ENCODE measurements around the gene LSM5.
"Not testable (repeated sequence)": the region's sequence is repeated elsewhere in the genome, so short reads cannot be mapped to it uniquely, and the experiment has no call there.

The LSM5 gene

DNA sequence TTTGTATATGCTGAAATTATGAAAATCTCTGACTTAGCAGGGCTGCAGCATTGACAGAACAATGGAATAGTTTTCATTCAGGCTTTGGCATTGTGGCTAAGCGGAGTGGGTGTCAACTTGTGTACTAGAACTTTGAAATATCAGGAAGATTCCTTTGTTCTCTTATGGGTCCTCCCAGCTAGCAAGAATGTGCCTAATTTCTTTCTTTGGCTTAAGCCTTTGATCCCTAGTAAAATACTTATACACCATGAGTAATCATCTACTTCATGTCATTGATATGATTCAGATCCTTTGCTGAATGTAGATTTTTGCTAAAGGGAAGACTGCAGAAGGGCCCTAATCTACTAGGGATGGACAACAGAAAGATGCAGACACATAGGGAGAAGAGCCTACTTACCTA lies 11.3 kb upstream of the LSM5 start:
- Histone ChIP-seq H3K9ac (ENCODE audit: low read depth, low read length) (no peak overlapping the region), H3K4me3 (ENCODE audit: low read length) (no peak overlapping the region), H3K27ac (ENCODE audit: low read length) (no peak overlapping the region), H3K27me3 (ENCODE audit: insufficient read depth, low read length) (no peaks in the 10 kb centered on the region), H3K4me1 (ENCODE audit: insufficient read depth, low read length) (peaks cover 8% of the 10 kb centered on the region), H3K9me3 (ENCODE audit: insufficient read depth, low read depth, low read length) (no peaks in the 10 kb centered on the region), H3K36me3 (ENCODE audit: insufficient read depth, low read depth, low read length) (no peaks in the 10 kb centered on the region; the same call in 1 of the 2 replicates)

DNA sequence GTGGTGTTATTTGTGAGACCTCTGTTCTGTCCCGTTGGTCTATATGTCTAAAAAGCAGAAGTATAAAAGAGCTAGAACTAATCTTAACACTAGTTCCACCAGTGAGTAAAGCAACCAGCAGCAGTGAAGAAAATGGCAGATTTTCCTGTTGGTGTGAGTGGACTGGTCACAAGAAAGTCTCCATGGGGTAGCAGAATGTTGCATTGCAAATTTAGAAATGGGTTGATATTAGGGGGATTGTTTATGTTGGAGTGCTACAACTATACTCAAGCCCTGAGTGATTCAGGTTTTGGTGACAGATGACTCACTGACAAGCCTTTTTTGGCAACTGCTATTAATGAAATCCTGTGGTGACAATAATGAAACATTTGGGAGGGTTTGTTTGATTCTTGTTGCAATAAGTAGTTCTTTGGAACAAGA lies 10.8 kb upstream of the LSM5 start:
- H3K9ac ChIP-seq (ENCODE audit: low read depth, low read length), result peak overlapping the region; percentile 52; the same call in 1 of the 2 replicates
- H3K27me3 ChIP-seq (ENCODE audit: insufficient read depth, low read length), result no peaks in the 10 kb centered on the region
- H3K36me3 ChIP-seq (ENCODE audit: insufficient read depth, low read depth, low read length), result no peaks in the 10 kb centered on the region; the same call in 1 of the 2 replicates
- H3K4me1 ChIP-seq (ENCODE audit: insufficient read depth, low read length), result peaks cover 8% of the 10 kb centered on the region
- no peaks in the 10 kb centered on the region for H3K9me3 ChIP-seq (ENCODE audit: insufficient read depth, low read depth, low read length)
- H3K4me3 ChIP-seq (ENCODE audit: low read length), result no peak overlapping the region
- no peak overlapping the region for H3K27ac ChIP-seq (ENCODE audit: low read length)

DNA sequence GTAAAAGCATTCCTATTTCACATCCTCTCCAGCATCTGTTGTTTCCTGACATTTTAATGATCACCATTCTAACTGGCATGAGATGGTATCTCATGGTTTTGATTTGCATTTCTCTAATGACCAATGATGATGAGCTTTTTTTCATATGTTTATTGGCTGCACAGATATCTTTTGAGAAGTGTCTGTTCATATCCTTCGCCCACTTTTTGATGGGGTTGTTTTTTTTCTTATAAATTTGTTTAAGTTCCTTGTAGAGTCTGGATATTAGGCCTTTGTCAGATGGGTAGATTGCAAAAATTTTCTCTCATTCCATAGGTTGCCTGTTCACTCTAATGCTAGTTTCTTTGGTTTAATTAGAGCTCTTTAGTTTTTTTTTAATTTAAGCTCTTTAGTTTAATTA lies 10.0 kb upstream of the LSM5 start:
- H3K9ac ChIP-seq (ENCODE audit: low read depth, low read length); H3K4me3 ChIP-seq (ENCODE audit: low read length); H3K27ac ChIP-seq (ENCODE audit: low read length); H3K27me3 ChIP-seq (ENCODE audit: insufficient read depth, low read length); H3K36me3 ChIP-seq (ENCODE audit: insufficient read depth, low read depth, low read length); H3K4me1 ChIP-seq (ENCODE audit: insufficient read depth, low read length); H3K9me3 ChIP-seq (ENCODE audit: insufficient read depth, low read depth, low read length): not testable (repeated sequence)

DNA sequence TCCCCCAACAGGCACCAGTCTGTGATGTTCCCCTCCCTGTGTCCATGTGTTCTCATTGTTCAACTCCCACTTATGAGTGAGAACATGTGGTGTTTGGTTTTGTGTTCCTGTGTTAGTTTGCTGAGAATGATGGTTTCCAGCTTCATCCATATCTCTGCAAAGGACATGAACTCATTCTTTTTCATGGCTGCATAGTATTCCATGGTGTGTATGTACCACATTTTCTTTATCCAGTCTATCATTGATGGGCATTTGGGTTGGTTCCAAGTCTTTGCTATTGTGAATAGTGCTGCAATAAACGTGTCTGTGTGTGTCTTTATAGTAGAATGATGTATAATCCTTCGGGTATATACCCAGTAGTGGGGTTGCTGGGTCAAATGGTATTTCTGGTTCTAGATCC lies 9.6 kb upstream of the LSM5 start:
- H3K36me3 ChIP-seq (ENCODE audit: insufficient read depth, low read depth, low read length); H3K9me3 ChIP-seq (ENCODE audit: insufficient read depth, low read depth, low read length); H3K27me3 ChIP-seq (ENCODE audit: insufficient read depth, low read length); H3K27ac ChIP-seq (ENCODE audit: low read length); H3K4me1 ChIP-seq (ENCODE audit: insufficient read depth, low read length); H3K4me3 ChIP-seq (ENCODE audit: low read length); H3K9ac ChIP-seq (ENCODE audit: low read depth, low read length): not testable (repeated sequence)

DNA sequence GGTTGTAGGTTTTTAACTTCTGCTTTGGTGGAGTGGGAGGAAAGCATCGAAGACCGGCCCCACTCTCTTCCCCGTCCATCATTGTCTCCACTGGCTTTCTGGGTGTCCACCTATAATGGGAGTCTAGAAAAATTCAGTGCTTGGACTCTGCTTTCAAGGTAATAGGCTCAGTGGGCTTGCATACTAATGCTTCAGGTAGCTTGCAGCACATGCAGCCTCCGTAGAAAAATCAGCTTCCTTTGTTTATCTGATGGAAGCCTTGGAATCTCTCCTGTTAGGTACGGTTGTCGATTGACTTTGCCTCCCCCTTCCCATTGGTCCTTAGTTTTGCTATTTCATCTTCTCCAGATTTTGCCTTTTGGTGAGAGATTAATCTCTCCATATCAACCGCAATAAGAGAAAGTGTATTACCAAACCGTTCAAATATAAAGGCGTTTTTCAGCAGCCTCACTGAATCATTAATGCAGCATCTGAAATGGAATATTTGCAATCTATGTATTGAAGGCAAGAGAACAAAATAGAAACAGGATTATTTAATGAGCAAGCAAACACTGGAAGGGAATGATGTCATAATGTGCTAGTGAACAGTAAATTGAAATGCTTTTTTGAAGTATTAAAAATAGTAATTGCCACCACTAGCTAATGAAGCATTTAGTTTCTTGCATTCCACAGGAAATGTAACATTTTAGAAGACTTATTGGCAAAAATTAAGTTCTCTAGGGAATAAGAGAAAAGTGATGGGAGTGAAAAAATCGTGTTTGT lies 6.1 kb upstream of the LSM5 start:
- H3K27ac ChIP-seq (ENCODE audit: low read length), result peak overlapping the region; percentile 90
- H3K4me1 ChIP-seq (ENCODE audit: insufficient read depth, low read length), result peaks cover 6% of the 10 kb centered on the region
- no peaks in the 10 kb centered on the region; the same call in 1 of the 2 replicates for H3K36me3 ChIP-seq (ENCODE audit: insufficient read depth, low read depth, low read length)
- peak overlapping the region; percentile 97 for H3K9ac ChIP-seq (ENCODE audit: low read depth, low read length)
- peak overlapping the region; percentile 96 for H3K4me3 ChIP-seq (ENCODE audit: low read length)
- H3K9me3 ChIP-seq (ENCODE audit: insufficient read depth, low read depth, low read length), result no peaks in the 10 kb centered on the region
- no peaks in the 10 kb centered on the region for H3K27me3 ChIP-seq (ENCODE audit: insufficient read depth, low read length)

DNA sequence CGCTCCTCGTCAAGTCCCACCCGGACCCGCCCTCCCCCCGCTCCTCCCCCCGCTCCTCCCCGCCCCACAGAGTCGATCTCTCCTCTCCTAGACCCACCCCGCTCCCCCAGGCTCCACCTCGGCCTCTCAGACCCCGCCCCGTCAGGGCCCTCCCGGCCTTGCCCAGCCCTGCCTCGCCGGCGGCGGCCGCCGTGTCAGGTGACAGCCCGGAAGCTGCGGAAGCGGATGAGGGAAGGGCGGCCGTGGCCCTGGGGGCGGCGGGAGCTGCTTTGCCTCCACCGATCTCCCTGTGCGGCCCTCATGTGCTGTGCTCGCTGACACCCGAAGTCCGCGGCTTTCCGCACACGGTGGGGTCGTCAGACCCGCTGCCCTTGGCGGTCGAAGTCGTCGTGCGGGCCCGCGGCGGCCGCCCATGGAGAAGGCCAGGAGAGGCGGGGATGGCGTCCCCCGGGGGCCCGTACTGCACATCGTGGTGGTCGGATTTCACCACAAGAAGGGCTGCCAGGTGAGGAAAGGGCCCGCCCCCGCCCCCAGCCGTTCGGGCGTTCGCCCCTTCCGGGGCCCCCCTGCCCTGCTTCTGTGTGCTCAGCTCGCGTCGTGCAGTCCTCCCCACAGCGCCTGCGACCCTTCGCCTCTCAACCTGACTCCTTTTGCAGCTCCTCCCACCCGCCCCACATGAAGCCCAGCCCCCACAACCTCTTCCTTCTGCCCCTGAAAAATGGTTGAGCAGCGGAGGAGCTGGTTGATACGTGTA lies 5.3 kb upstream of the LSM5 start, which contains the start of gene AVL9:
TSS of gene AVL9 (plus strand) at position 192 of the 754 bp plus-strand sequence. CDS start at position 413, 221 bp downstream.
- no peaks in the 10 kb centered on the region for H3K9me3 ChIP-seq (ENCODE audit: insufficient read depth, low read depth, low read length)
- H3K27me3 ChIP-seq (ENCODE audit: insufficient read depth, low read length), result no peaks in the 10 kb centered on the region
- H3K27ac ChIP-seq (ENCODE audit: low read length), result peak within 1 kb of the TSS; percentile 90
- peak within 1 kb of the TSS; percentile 97 for H3K9ac ChIP-seq (ENCODE audit: low read depth, low read length)
- H3K36me3 ChIP-seq (ENCODE audit: insufficient read depth, low read depth, low read length), result no peaks in the 10 kb centered on the region; the same call in 1 of the 2 replicates
- peak within 1 kb of the TSS; percentile 96 for H3K4me3 ChIP-seq (ENCODE audit: low read length)
- H3K4me1 ChIP-seq (ENCODE audit: insufficient read depth, low read length), result no peaks in the 10 kb centered on the region

DNA sequence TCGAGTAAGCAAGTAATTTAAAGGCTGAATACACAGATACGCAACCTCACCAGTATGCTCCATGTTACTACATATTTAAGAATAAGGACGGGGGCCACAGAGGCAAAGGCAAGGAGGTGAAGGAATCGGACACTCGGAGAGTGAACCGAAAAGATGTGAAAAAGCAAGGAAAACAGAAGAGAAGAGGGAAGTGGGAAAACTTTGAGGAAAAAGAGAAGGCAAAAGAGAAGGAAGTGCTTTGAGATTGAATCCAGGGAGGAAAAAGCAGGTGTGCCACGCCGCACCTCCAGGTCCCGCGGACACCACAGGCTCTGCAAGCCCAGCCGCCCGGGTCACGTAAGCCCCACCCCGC lies 4.7 kb upstream of the LSM5 start:
- peak overlapping the region; percentile 88 for H3K4me3 ChIP-seq (ENCODE audit: low read length)
- no peaks in the 10 kb centered on the region for H3K9me3 ChIP-seq (ENCODE audit: insufficient read depth, low read depth, low read length)
- H3K27me3 ChIP-seq (ENCODE audit: insufficient read depth, low read length), result no peaks in the 10 kb centered on the region
- H3K4me1 ChIP-seq (ENCODE audit: insufficient read depth, low read length), result no peaks in the 10 kb centered on the region
- peak overlapping the region; percentile 93 for H3K9ac ChIP-seq (ENCODE audit: low read depth, low read length)
- H3K27ac ChIP-seq (ENCODE audit: low read length), result peak overlapping the region; percentile 63
- no peaks in the 10 kb centered on the region; the same call in 1 of the 2 replicates for H3K36me3 ChIP-seq (ENCODE audit: insufficient read depth, low read depth, low read length)

DNA sequence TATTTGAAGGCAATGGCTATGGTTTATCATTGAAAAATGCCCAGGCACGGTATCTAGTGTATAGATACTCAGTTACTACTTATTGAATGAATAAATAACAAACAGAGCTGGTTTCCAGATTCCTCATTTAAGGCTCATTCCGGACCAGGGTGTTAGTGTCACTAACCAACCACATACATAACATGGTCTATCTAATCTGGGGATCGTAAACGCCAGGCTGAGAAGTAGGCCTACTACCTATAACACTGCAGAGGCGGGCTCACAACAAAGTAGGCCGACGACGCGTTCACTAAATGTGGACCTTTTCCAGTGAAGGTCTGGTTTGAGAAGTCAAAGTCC lies 423 bp downstream of the LSM5 start:
- peak overlapping the region; percentile 60 for H3K27ac ChIP-seq (ENCODE audit: low read length)
- no peaks in the 10 kb centered on the region for H3K27me3 ChIP-seq (ENCODE audit: insufficient read depth, low read length)
- H3K9ac ChIP-seq (ENCODE audit: low read depth, low read length), result peak overlapping the region; percentile 83
- no peaks in the 10 kb centered on the region for H3K4me1 ChIP-seq (ENCODE audit: insufficient read depth, low read length)
- peak overlapping the region; percentile 92 for H3K4me3 ChIP-seq (ENCODE audit: low read length)
- H3K36me3 ChIP-seq (ENCODE audit: insufficient read depth, low read depth, low read length), result peaks cover 40% of the 10 kb centered on the region
- no peaks in the 10 kb centered on the region for H3K9me3 ChIP-seq (ENCODE audit: insufficient read depth, low read depth, low read length)

DNA sequence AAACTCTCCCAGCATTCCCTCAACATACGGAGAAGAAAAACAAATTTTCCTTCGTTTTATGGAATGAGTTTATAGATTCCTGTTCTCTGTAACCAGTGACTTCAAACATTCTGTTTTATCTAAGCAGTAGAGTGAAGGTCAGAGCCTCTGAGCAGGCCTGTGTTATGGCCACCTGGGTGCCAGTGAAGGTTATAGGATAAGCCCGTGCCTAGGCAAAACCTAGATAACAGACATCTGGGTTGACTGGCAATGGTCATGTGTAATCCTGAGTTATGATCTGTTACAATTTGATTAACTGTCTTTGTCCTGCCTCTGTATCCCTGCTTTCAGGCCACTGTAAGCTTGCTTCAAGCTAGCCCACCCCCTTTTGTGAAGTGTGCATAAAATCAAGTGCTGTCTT lies 8.3 kb downstream of the LSM5 start:
- no peak overlapping the region for H3K27ac ChIP-seq (ENCODE audit: low read length)
- no peak overlapping the region for H3K9ac ChIP-seq (ENCODE audit: low read depth, low read length)

DNA sequence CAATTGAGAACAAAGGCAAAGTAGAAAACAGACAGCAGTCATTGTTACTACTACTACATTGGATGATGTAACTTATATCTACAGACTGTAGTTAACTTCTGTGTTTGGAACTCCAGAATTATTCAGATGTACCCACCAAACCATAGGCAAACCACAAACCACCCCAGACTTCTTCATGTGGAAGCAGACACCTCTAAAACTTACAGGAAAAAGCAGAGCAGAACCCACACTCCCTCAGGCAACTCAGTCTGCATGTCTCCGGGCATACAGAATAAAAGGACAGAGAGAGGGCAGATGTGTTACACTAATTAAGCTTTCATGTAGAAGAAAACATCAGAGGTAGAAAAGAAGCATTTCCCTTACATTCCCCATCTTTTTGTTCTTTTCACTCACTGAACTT lies 9.0 kb downstream of the LSM5 start:
- peaks cover 14% of the 10 kb centered on the region for H3K36me3 ChIP-seq (ENCODE audit: insufficient read depth, low read depth, low read length)
- H3K27ac ChIP-seq (ENCODE audit: low read length), result no peak overlapping the region

More for the DNA sequence above, 8.3 kb downstream of the LSM5 start:
- no peaks in the 10 kb centered on the region for H3K9me3 ChIP-seq (ENCODE audit: insufficient read depth, low read depth, low read length)
- no peaks in the 10 kb centered on the region for H3K4me1 ChIP-seq (ENCODE audit: insufficient read depth, low read length)
- peaks cover 21% of the 10 kb centered on the region for H3K36me3 ChIP-seq (ENCODE audit: insufficient read depth, low read depth, low read length)
- H3K4me3 ChIP-seq (ENCODE audit: low read length), result no peak overlapping the region
- H3K27me3 ChIP-seq (ENCODE audit: insufficient read depth, low read length), result no peaks in the 10 kb centered on the region

DNA sequence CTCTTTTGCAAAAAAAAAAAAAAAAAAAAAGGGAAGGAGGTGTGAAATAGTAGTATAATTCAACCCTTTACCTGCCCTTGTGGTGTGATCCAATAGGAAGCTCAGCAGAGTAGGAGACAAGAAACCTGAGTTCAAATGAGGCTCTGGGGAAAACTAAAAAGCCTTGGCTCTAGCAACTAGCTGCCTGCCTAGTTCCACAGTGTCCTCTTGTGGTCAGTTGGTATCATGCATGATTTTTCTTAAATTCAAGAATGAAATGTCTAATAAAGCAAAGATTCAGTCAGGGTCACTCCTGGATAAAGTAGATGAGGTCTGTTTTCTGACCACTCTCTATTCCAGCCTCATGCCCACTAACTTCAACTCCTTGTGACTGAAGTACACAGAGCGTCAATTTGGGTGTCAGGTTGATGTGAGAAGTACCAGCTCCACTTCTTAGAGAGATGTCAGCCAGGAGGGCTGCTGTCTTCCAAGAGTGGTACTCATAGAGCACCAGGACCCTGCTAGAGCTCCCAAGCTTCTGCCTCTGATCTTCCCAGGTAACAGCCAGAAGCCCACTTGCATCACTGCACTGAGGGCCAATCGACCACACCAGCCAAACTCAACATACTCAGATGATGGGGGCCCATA lies 10.5 kb downstream of the LSM5 start:
- Histone ChIP-seq H3K4me1 (ENCODE audit: insufficient read depth, low read length) (no peaks in the 10 kb centered on the region), H3K9ac (ENCODE audit: low read depth, low read length) (no peak overlapping the region), H3K4me3 (ENCODE audit: low read length) (no peak overlapping the region), H3K27ac (ENCODE audit: low read length) (no peak overlapping the region), H3K36me3 (ENCODE audit: insufficient read depth, low read depth, low read length) (peaks cover under 1% of the 10 kb centered on the region; the same call in 1 of the 2 replicates), H3K27me3 (ENCODE audit: insufficient read depth, low read length) (no peaks in the 10 kb centered on the region), H3K9me3 (ENCODE audit: insufficient read depth, low read depth, low read length) (no peaks in the 10 kb centered on the region)

More for the DNA sequence above, 9.0 kb downstream of the LSM5 start:
- no peak overlapping the region for H3K9ac ChIP-seq (ENCODE audit: low read depth, low read length)
- no peak overlapping the region for H3K4me3 ChIP-seq (ENCODE audit: low read length)
- no peaks in the 10 kb centered on the region for H3K4me1 ChIP-seq (ENCODE audit: insufficient read depth, low read length)
- H3K27me3 ChIP-seq (ENCODE audit: insufficient read depth, low read length), result no peaks in the 10 kb centered on the region
- no peaks in the 10 kb centered on the region for H3K9me3 ChIP-seq (ENCODE audit: insufficient read depth, low read depth, low read length)

DNA sequence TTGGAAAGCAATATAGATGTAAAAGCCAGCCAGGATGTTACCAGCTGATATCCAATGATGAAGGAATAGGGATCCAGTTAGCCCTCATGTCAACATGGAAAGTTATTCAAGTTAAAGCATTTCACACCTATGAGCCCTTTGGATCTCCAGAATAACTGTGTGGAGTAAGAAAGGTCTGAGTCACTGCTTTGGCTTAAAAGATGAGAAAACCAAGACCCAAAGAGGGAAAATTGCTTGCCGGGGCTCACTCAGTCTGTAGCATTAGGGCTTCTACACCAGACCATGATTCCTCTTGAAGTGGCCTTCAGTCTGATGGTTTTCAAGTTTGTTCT lies 12.6 kb downstream of the LSM5 start:
- Histone ChIP-seq H3K4me1 (ENCODE audit: insufficient read depth, low read length) (no peaks in the 10 kb centered on the region), H3K9ac (ENCODE audit: low read depth, low read length) (no peak overlapping the region), H3K36me3 (ENCODE audit: insufficient read depth, low read depth, low read length) (no peaks in the 10 kb centered on the region), H3K9me3 (ENCODE audit: insufficient read depth, low read depth, low read length) (no peaks in the 10 kb centered on the region), H3K4me3 (ENCODE audit: low read length) (no peak overlapping the region), H3K27ac (ENCODE audit: low read length) (no peak overlapping the region), H3K27me3 (ENCODE audit: insufficient read depth, low read length) (no peaks in the 10 kb centered on the region)
